Neural progenitor cell (in vitro differentiated cells): ENCODE results near the gene PSG6.

ENCODE experiments used
- CTCF ChIP-seq: fragments of 200-600 bp; sonication (generic); IDR thresholded peaks from 2 replicates; pipeline ENCODE4 v1.5.1; 2017; ENCODE audit warnings: antibody characterized with exemption, mild to moderate bottlenecking
- EZH2 ChIP-seq: fragments of 200-600 bp; sonication (generic); IDR thresholded peaks from 2 replicates; pipeline ENCODE4 v1.6.1; 2017; ENCODE audit warnings: antibody characterized with exemption, mild to moderate bottlenecking, moderate library complexity
- EZH2phosphoT487 ChIP-seq: fragments of 200-600 bp; sonication (generic); IDR thresholded peaks from 2 replicates; pipeline ENCODE4 v1.6.1; 2017; ENCODE audit warnings: antibody characterized with exemption

- TF ChIP-seq CTCF (no peak), EZH2 (no peak), EZH2phosphoT487 (no peak)
Observed at GRCh38 chr19:42928896-42929295, 11.2 kb upstream of the PSG6 start.
